ENCODE data around the gene DCAF5.

Gene DCAF5

DNA sequence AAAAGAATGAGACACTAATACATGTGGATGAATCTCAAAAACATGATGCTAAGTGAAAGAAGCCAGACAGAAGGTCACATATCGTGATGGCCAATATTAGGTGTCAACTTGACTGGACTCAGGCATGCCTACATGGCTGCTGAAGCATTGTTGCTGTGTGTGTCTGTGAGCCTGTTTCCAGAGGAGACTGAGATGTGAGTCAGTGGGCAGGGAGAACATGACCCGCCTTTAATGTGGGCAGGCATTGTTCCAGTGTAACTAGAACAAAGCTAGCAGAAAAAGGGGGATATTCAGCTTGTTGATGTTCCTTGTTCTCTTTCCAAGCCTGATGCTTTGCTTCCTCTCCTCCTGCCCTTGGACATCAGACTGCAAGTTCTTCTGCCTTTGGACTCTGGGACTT lies 47.6 kb downstream of the DCAF5 start:
- no peaks in the 10 kb centered on the region for H3K27me3 Mint-ChIP-seq (ENCODE audit: low read depth)
- H3K36me3 Mint-ChIP-seq (ENCODE audit: low read depth), result peaks cover 37% of the 10 kb centered on the region
- no peaks in the 10 kb centered on the region for H3K4me1 Mint-ChIP-seq
- no peak overlapping the region for H3K27ac Mint-ChIP-seq
- H3K9me3 Mint-ChIP-seq, result no peaks in the 10 kb centered on the region
- no peak overlapping the region for H3K4me3 Mint-ChIP-seq
- TF ChIP-seq, protein P1, sequence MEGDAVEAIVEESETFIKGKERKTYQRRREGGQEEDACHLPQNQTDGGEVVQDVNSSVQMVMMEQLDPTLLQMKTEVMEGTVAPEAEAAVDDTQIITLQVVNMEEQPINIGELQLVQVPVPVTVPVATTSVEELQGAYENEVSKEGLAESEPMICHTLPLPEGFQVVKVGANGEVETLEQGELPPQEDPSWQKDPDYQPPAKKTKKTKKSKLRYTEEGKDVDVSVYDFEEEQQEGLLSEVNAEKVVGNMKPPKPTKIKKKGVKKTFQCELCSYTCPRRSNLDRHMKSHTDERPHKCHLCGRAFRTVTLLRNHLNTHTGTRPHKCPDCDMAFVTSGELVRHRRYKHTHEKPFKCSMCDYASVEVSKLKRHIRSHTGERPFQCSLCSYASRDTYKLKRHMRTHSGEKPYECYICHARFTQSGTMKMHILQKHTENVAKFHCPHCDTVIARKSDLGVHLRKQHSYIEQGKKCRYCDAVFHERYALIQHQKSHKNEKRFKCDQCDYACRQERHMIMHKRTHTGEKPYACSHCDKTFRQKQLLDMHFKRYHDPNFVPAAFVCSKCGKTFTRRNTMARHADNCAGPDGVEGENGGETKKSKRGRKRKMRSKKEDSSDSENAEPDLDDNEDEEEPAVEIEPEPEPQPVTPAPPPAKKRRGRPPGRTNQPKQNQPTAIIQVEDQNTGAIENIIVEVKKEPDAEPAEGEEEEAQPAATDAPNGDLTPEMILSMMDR (IDR thresholded peaks at IDR 0.05; ENCODE audit: unreplicated experiment in 3 of 3), result no peak

DNA sequence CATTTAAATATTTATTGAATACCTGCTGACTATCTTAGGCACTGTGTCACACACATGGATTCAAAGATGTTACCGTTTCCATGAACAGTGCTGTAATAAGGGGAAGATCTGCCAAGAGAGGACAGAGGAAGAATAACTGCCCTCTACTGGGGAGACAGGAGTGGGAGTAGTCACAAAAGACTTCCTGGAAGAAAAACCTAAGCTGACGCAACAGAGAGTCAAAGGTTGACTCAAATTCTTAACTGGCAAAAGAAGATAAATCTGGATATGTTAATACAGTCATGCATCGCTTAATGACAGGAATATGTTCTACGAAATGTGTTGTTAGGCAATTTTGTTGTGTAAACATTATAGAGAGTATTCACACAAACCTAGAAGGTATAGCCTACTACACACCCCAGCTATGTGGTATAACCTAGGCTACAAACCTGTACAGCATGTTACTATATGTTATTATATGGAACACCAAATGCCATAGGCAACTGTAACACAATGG lies 51.5 kb downstream of the DCAF5 start:
- no peak overlapping the region for H3K27ac Mint-ChIP-seq
- no peaks in the 10 kb centered on the region for H3K9me3 Mint-ChIP-seq
- no peaks in the 10 kb centered on the region for H3K27me3 Mint-ChIP-seq (ENCODE audit: low read depth)
- peaks cover 12% of the 10 kb centered on the region for H3K4me1 Mint-ChIP-seq
- H3K4me3 Mint-ChIP-seq, result no peak overlapping the region
- H3K36me3 Mint-ChIP-seq (ENCODE audit: low read depth), result peaks cover 31% of the 10 kb centered on the region
- TF ChIP-seq, protein P1 (IDR thresholded peaks at IDR 0.05; ENCODE audit: unreplicated experiment in 3 of 3), result peak; percentile 24 to 48 (median 35)

DNA sequence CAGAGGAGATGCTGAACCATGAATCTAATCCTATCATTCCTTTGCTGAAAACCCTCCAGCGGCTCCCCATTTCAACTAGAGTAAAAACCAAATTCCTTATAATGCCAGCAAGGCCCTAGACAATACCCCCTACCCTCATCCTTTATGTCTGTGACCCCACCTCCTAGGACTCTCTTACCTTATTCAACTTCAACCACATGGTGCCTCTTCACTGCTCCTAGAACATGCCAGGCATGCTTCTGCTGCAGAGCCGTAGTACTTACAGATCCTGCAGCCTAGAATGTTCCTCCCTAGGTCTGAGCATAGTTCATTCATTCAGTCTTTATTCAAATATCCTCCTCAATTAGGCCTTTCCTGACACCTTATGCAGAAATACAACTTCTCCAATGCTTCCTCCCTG lies 54.9 kb downstream of the DCAF5 start:
- peaks cover 13% of the 10 kb centered on the region for H3K4me1 Mint-ChIP-seq
- H3K4me3 Mint-ChIP-seq, result no peak overlapping the region
- H3K9me3 Mint-ChIP-seq, result no peaks in the 10 kb centered on the region
- H3K36me3 Mint-ChIP-seq (ENCODE audit: low read depth), result peaks cover 22% of the 10 kb centered on the region
- H3K27ac Mint-ChIP-seq, result peak overlapping the region in 1 of 3 experiments; percentile 4
- TF ChIP-seq, protein P1 (IDR thresholded peaks at IDR 0.05; ENCODE audit: unreplicated experiment in 3 of 3), result no peak
- H3K27me3 Mint-ChIP-seq (ENCODE audit: low read depth), result no peaks in the 10 kb centered on the region

DNA sequence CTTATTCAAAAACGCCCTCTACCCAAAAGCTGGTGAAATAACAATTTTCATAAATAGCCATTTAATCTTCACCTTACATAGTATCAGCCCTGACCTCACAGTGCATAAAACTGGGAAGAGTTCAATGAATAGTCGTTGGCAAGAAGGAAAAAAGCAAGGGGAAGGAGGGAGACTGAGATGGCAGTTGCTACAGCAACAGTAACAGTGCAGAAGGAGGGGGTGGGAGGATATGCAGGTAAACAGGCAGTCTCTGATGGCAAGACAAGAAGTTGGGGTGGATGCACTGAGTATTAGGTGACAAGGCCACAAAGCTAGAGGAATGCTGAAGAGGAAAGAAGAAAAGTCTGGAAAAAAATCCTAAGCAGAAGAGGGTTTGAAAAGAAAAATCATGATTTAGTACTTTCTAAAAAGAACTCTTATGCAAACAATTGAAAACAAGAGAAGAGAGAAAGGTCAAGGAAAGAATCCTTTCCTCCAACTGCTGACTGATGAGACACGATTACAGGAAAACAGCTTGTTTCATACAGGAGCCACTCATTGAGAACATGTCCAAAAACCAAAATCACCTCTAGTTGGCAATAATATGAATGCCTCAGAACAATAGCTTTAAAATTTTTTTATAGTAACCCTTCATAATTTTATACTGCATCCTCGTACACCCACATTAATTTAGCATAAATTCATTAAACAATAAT lies 56.0 kb downstream of the DCAF5 start:
- TF ChIP-seq, protein P1 (IDR thresholded peaks at IDR 0.05; ENCODE audit: unreplicated experiment in 3 of 3), result no peak
- H3K4me3 Mint-ChIP-seq, result no peak overlapping the region
- no peaks in the 10 kb centered on the region for H3K27me3 Mint-ChIP-seq (ENCODE audit: low read depth)
- H3K36me3 Mint-ChIP-seq (ENCODE audit: low read depth), result peaks cover 19% of the 10 kb centered on the region
- H3K4me1 Mint-ChIP-seq, result peaks cover 13% of the 10 kb centered on the region
- no peaks in the 10 kb centered on the region for H3K9me3 Mint-ChIP-seq
- peak overlapping the region in 2 of 3 experiments; percentile 47 to 59 for H3K27ac Mint-ChIP-seq

DNA sequence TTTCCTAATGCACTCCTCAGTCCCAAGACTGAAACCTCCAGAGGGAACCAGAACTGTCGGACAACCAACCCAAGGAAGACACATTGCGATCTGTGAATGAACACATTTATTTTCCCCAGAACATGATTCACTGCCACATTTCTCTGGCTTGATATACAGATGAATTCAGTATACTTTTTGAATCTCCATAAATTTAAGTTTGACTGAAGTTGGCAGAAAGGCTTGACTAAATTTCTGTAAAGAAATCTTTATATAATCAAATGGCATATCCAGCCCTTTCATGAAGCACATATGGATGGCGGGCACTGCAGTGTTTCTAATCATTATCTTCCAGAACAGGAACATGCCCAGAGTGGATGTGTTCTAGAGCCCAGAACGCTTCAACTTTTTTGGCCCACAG lies 56.7 kb downstream of the DCAF5 start:
- peaks cover 13% of the 10 kb centered on the region for H3K4me1 Mint-ChIP-seq
- no peaks in the 10 kb centered on the region for H3K27me3 Mint-ChIP-seq (ENCODE audit: low read depth)
- H3K36me3 Mint-ChIP-seq (ENCODE audit: low read depth), result peaks cover 22% of the 10 kb centered on the region
- no peak overlapping the region for H3K27ac Mint-ChIP-seq
- H3K9me3 Mint-ChIP-seq, result no peaks in the 10 kb centered on the region
- TF ChIP-seq, protein P1 (IDR thresholded peaks at IDR 0.05; ENCODE audit: unreplicated experiment in 3 of 3), result no peak
- no peak overlapping the region for H3K4me3 Mint-ChIP-seq

DNA sequence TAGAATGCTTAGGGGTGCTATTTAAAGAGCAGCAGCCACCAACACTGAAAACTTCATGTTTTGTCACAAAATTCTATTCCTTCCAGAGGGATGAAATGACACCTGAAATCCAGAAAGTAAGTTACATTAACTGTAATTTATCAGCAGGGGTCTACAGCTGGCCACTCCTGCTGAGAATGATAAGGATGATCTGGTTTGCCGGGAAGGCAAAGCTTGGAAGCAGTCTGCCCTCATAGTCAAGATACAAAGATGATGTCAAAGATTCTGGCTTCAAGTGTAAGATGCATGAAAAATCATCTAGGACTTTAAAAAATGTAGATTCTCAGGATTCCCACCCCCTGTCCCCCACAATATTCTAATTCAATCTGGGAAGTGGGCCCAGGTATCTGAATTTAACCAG lies 58.4 kb downstream of the DCAF5 start:
- H3K4me1 Mint-ChIP-seq, result peaks cover 13% of the 10 kb centered on the region
- TF ChIP-seq, protein P1 (IDR thresholded peaks at IDR 0.05; ENCODE audit: unreplicated experiment in 3 of 3), result no peak
- peak overlapping the region in 1 of 3 experiments; percentile 48 for H3K27ac Mint-ChIP-seq
- no peak overlapping the region for H3K4me3 Mint-ChIP-seq
- H3K36me3 Mint-ChIP-seq (ENCODE audit: low read depth), result peaks cover 29% of the 10 kb centered on the region
- no peaks in the 10 kb centered on the region for H3K27me3 Mint-ChIP-seq (ENCODE audit: low read depth)
- no peaks in the 10 kb centered on the region for H3K9me3 Mint-ChIP-seq
